ENCODE results near the gene SLC5A1. TPM values are rescaled to one million over a fixed set of nuclear protein-coding genes. Genes with fewer than 3 reads are reported as not detected.
"Not testable (repeated sequence)": the region's sequence is repeated elsewhere in the genome, so short reads cannot be mapped to it uniquely, and the experiment has no call there.

The SLC5A1 gene
- total RNA-seq, 2 donors from 2014 or later: 23.4 to 47.9 TPM

DNA sequence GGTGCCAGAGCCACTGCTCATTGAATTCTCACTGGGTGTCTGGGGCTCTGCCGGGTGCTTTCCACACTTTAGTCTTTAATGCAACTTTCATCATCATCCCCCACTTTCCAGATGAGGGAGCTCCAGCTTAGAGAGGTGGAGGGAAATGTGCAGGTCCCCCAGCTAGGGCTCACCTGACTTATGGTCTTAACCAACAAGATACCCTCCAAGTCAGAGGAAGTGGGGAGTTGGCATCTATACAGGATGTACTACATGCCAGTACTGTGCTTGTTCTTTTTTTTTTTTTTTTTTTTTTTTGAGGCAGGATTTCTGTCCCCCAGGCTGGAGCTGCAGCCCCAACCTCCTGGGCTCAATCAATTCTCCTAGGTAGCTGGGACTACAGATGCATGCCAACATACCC lies 89.7 kb downstream of the SLC5A1 start:
- H3K9ac ChIP-seq (ENCODE audit: low read depth in 2 of 2, low read length in 2 of 2): no peak overlapping the region
- TF ChIP-seq, protein P1, sequence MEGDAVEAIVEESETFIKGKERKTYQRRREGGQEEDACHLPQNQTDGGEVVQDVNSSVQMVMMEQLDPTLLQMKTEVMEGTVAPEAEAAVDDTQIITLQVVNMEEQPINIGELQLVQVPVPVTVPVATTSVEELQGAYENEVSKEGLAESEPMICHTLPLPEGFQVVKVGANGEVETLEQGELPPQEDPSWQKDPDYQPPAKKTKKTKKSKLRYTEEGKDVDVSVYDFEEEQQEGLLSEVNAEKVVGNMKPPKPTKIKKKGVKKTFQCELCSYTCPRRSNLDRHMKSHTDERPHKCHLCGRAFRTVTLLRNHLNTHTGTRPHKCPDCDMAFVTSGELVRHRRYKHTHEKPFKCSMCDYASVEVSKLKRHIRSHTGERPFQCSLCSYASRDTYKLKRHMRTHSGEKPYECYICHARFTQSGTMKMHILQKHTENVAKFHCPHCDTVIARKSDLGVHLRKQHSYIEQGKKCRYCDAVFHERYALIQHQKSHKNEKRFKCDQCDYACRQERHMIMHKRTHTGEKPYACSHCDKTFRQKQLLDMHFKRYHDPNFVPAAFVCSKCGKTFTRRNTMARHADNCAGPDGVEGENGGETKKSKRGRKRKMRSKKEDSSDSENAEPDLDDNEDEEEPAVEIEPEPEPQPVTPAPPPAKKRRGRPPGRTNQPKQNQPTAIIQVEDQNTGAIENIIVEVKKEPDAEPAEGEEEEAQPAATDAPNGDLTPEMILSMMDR (IDR thresholded peaks at IDR 0.05): no peak
- no peak for DNase-seq
- H3K9me3 ChIP-seq: no peaks in the 10 kb centered on the region
- no peak overlapping the region for H3K4me3 ChIP-seq
- H3K27ac ChIP-seq: no peak overlapping the region
- no peaks in the 10 kb centered on the region for H3K36me3 ChIP-seq
- intact Hi-C loops (cut with DNase I): no loop called here
- no peaks in the 10 kb centered on the region for H3K4me1 ChIP-seq
- H3K27me3 ChIP-seq: no peaks in the 10 kb centered on the region

DNA sequence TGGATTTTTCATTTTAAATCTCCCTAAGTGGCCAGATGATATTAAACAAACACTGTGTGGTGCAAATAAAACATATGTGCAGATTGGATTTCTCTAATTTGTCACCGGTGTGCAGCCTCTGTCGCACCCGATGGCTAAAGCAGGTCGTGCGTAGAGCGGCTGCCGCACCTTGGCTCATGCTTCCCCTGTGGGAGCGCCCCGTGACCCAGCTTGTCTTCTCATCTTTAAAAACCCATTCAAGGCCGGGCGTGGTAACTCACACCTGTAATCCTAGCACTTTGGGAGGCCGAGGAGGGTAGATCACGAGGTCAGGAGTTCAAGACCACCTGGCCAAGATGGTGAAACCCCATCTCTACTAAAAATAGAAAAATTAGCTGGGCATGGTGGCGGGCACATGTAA lies 91.7 kb downstream of the SLC5A1 start:
- H3K4me1 ChIP-seq; H3K36me3 ChIP-seq; H3K9ac ChIP-seq (ENCODE audit: low read depth in 2 of 2, low read length in 2 of 2); H3K4me3 ChIP-seq; H3K9me3 ChIP-seq; H3K27ac ChIP-seq; intact Hi-C loops (cut with DNase I); DNase-seq; H3K27me3 ChIP-seq: not testable (repeated sequence)

DNA sequence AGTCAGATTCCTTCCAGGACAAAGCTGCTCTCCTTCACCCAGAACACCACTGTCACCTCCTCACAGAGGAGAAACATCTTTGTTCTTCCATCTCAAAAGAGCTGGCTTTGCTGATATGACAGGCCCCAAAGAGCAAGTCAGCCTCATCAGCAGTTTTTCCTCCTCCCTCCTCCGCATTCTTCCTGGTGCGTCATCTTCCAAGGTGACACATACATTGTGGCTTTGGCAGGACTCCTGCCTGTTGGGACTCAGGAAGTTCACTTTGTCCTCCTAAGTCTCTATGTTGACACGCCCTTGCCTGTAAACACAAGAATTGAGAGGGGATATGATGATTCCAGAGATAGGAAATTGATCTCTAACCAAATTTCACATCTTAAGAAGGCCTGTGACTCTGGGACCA lies 92.9 kb downstream of the SLC5A1 start:
- H3K9me3 ChIP-seq; H3K9ac ChIP-seq (ENCODE audit: low read depth in 2 of 2, low read length in 2 of 2); H3K4me1 ChIP-seq; H3K36me3 ChIP-seq; H3K27ac ChIP-seq; H3K4me3 ChIP-seq; intact Hi-C loops (cut with DNase I); H3K27me3 ChIP-seq: not testable (repeated sequence)
- DNase-seq: peak; percentile 60

DNA sequence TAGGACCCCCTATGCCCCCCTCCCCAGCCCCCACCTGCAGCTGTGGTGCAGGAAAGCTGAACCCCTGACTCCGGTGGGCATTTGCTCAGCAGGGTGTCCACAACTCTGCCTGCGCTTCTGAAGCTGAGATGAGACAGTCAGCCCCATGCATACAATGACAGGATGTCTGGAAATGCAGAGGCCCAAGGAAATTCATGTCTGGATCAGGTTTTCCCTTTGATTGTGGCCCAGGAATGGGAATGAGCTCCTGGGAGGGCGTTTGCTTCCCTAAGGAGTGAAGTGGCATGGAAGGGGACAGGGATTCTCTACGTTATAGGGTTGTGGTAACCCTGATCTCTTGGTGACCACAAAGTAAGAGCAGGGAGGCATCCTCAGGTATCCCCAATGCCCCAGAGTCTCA lies 93.8 kb downstream of the SLC5A1 start:
- H3K27me3 ChIP-seq; H3K4me1 ChIP-seq; H3K27ac ChIP-seq; H3K36me3 ChIP-seq; H3K4me3 ChIP-seq; H3K9ac ChIP-seq (ENCODE audit: low read depth in 2 of 2, low read length in 2 of 2); H3K9me3 ChIP-seq; intact Hi-C loops (cut with DNase I); DNase-seq: not testable (repeated sequence)

DNA sequence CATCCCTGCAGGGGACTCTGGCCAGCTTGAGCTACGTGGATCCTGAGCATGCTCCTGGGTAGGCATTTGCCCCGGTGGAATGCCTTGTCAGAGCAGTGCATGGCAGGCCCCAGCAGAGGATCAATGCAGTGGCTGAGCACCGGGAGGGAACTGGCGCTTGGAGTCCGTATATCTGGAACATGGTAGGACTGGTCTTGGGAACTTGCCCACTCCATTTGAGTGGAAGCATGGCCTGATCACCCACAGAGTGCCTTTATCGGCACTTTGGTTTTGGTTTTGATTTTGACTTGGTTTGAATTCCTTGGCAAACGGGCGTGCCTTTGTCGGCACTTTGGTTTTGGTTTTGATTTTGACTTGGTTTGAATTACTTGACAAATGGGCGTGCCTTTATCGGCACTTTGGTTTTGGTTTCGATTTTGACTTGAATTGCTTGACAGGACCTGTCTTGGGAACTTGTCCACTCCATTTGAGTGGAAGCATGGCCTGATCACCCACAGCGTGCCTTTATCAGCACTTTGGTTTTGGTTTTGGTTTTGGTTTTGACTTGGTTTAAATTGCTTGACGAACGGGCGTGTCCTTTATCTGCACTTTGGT lies 94.8 kb downstream of the SLC5A1 start:
- H3K4me3 ChIP-seq: peak overlapping the region; percentile 32
- DNase-seq: peak; percentile 49

DNA sequence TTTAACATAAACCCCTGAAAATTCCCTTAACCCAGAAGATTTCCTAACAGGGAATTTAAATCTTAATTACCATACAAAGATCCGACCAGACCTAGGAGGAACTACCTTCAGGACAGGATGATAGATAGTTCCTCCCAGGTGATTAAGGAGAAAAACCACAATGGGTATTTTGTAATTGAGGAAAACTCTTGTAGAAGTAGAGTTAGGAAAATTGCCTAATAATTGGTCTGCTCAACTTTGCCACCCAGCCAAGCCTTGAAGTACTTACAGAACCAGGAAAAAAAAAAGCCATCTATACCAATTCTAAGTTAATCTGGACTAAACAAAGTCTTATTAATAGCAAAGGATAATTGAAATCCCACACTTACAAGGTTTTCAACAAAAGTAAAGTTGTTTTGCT lies 95.5 kb downstream of the SLC5A1 start:
- H3K27ac ChIP-seq; H3K27me3 ChIP-seq; H3K9ac ChIP-seq (ENCODE audit: low read depth in 2 of 2, low read length in 2 of 2); H3K4me3 ChIP-seq; DNase-seq; intact Hi-C loops (cut with DNase I); H3K36me3 ChIP-seq; H3K4me1 ChIP-seq; H3K9me3 ChIP-seq: not testable (repeated sequence)

More for the DNA sequence above, 94.8 kb downstream of the SLC5A1 start:
- H3K9ac ChIP-seq (ENCODE audit: low read depth in 2 of 2, low read length in 2 of 2); H3K36me3 ChIP-seq; H3K9me3 ChIP-seq; H3K4me1 ChIP-seq; intact Hi-C loops (cut with DNase I); H3K27me3 ChIP-seq: not testable (repeated sequence)
- H3K27ac ChIP-seq: peak overlapping the region; percentile 55

DNA sequence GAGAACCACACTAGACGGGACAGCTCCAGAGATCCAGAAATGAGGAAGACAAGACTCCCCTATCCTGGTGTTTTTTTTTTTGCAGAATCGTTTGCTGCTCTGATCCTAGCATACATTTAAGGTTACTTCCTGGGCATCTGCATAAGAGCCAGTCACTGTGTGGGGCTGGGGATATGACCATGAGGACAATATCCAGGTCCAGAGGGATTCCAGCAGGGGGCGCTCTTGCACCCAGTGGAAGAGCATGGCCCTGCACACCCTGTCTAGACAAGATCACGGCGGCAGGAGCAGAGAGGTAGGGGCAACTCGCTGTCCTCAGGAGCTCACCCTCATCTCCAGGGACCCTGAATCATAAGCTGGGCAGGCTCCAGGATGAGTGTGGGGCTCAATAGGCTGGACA lies 97.6 kb downstream of the SLC5A1 start:
- DNase-seq; H3K36me3 ChIP-seq; H3K4me1 ChIP-seq; H3K27ac ChIP-seq; intact Hi-C loops (cut with DNase I); H3K27me3 ChIP-seq; H3K9ac ChIP-seq (ENCODE audit: low read depth in 2 of 2, low read length in 2 of 2); H3K9me3 ChIP-seq; H3K4me3 ChIP-seq: not testable (repeated sequence)

DNA sequence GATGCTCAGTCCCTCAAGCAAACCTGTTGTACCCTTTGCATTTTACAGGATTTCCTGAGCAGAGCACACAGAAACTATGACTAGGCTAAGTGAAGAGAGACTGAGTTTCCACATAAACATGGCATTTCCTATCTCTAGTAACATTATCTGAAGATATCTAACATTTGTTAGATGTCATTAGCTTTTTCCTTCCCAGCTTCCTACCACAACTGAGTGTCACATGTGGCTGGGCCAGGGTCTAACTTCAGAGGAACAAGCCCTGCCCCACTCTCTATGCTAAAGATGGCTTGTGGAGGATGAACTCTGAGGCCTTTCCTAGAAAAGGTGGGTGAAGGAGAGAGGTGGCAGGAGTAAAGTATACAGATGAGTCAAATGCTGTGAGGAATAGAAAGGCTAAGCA lies 99.5 kb downstream of the SLC5A1 start:
- H3K4me1 ChIP-seq: no peaks in the 10 kb centered on the region
- no peaks in the 10 kb centered on the region for H3K9me3 ChIP-seq
- TF ChIP-seq, protein P1 (IDR thresholded peaks at IDR 0.05): no peak
- H3K4me3 ChIP-seq: no peak overlapping the region
- no peaks in the 10 kb centered on the region for H3K36me3 ChIP-seq
- DNase-seq: no peak
- no peak overlapping the region for H3K9ac ChIP-seq (ENCODE audit: low read depth in 2 of 2, low read length in 2 of 2)
- H3K27me3 ChIP-seq: no peaks in the 10 kb centered on the region
- no peak overlapping the region for H3K27ac ChIP-seq
- intact Hi-C loops (cut with DNase I): no loop called here
